ENCODE measurements around the gene JAKMIP1.
"Not testable (repeated sequence)": the region's sequence is repeated elsewhere in the genome, so short reads cannot be mapped to it uniquely, and the experiment has no call there.

The JAKMIP1 gene

GRCh38 chr4:6001680-6002491 is 198.5 kb downstream of the JAKMIP1 start:
- no peak for DNase-seq

GRCh38 chr4:5999830-6000365 is 200.5 kb downstream of the JAKMIP1 start:
- no peak for DNase-seq

GRCh38 chr4:5999356-5999755 is 201.0 kb downstream of the JAKMIP1 start:
- DNase-seq = no peak

GRCh38 chr4:5998333-5998936 is 201.9 kb downstream of the JAKMIP1 start:
- peak; percentile 63 for DNase-seq

GRCh38 chr4:5996641-5997040 is 203.7 kb downstream of the JAKMIP1 start:
- no peak for DNase-seq

GRCh38 chr4:5995901-5996623 is 204.3 kb downstream of the JAKMIP1 start:
- DNase-seq = no peak

GRCh38 chr4:5993876-5994811 is 206.2 kb downstream of the JAKMIP1 start:
- no peak for DNase-seq

GRCh38 chr4:5993346-5993745 is 207.0 kb downstream of the JAKMIP1 start:
- DNase-seq = not testable (repeated sequence)

DNA sequence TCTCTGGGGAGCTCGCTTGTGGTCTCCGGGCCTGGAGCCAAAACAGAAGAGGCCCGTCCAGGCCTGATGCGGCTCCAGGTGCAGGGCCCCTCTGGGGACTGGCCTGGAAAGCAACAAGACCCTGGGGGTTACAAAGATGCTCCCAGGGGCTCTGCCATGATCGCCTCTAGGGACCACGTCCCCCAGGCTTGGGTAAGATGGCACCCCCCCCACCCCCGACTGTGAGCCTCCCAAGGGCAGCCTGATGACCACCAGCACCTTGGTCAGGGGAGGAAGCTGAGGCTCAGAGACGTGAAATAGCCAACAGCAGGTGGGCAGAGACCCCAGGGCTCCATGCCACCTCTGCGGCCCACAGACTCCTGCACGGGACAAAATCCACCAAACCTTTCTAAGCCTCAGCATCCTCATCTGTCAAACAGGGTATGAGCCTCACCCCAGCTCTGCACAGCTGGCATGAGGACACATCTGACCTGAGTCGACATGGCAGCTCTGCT is 207.5 kb downstream of the JAKMIP1 start:
- DNase-seq = no peak

GRCh38 chr4:5992171-5992827 is 208.1 kb downstream of the JAKMIP1 start:
- DNase-seq = no peak

- no peak for DNase-seq
Observed at GRCh38 chr4:5991405-5991804, 208.9 kb downstream of the JAKMIP1 start.

GRCh38 chr4:5990446-5991160 is 209.7 kb downstream of the JAKMIP1 start:
- no peak for DNase-seq

DNA sequence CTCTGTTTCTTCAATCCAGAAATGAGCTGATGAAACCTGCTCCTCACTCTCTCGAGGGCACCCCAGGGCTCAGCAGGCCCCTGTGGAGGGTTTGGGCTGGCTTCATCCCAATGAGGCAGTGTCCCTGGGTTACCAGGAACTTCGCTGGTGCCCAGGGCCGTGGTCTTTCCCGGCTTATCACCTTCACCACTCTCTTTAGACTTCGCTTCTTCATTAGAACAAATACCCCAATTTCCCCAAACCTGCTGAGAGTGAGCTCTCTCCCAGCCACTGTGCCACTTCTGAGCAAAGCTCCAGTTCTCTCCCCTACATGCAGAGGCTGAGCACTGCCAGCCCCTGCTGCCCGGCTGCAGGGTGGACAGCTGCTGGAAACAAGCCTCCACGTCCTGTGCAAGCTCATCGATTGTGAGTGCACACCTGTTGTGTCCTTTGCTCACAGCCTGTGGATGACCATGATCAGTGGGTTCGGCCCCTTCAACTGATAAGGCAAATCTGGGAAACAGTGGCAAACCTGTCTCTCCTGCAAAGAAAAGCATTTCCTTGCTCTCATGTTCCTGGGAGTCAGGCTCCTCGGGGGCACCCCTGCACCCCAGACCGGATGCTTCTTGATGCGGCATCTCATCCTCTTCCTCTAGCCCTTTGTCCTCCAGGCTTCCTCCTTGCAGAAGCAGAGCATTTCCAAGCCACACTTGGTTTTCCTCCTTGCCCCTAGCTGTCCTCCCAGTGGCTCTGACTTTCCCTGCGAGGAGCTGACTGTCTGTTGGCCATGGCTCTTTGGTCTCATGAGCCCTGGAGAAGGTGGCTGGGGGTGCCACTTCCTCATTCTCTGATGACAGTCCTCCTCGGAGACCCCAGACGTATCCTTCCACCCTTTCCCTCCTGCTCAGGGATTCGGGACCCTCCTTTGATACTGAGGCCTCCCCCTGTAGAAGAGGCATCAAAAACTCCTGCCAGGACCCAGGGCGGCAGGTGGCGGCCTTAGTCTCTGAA is 210.8 kb downstream of the JAKMIP1 start:
- no peak for DNase-seq

- DNase-seq = no peak
Observed at GRCh38 chr4:5988086-5988845, 212.1 kb downstream of the JAKMIP1 start.

GRCh38 chr4:5984843-5985242 is 215.5 kb downstream of the JAKMIP1 start:
- DNase-seq = no peak

DNA sequence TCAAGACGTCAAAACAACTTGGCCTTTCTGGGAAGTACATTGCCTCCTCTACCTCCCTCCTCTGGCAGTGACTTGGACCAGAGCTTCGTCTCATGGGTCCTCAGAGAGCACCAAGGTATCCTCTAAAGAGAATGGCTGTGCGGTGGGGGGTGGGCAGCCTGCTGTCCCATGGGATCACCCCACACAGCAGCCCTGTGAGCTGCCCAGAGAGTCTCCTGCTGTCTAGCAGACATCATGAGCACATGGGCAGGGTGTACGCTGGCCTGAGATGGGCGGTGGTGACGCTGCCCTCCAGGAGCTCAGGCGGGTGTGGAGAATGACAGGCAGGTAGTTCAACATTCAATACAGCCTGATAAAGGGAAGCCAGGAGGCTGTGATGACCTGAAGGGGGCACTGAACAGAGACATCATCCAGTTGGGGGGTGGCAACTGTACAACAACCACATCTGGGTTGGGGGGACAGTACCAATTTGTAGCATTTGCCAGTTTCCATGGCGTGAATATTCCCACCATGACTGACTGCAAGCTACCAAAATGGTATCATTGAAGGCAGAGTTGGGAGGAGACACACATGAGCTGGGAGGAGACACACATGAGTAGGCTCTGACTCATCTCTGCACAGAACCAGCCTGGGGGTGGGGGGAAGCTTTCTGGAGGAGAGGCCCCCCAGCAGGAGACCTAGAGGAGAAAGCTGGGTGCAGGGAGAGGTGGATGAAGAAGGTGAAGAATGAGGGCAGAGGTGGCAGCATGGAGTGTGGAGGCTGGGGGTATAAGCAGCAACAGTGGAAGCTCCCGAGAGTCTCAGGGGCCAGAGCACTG is 218.0 kb downstream of the JAKMIP1 start:
- DNase-seq = no peak

DNA sequence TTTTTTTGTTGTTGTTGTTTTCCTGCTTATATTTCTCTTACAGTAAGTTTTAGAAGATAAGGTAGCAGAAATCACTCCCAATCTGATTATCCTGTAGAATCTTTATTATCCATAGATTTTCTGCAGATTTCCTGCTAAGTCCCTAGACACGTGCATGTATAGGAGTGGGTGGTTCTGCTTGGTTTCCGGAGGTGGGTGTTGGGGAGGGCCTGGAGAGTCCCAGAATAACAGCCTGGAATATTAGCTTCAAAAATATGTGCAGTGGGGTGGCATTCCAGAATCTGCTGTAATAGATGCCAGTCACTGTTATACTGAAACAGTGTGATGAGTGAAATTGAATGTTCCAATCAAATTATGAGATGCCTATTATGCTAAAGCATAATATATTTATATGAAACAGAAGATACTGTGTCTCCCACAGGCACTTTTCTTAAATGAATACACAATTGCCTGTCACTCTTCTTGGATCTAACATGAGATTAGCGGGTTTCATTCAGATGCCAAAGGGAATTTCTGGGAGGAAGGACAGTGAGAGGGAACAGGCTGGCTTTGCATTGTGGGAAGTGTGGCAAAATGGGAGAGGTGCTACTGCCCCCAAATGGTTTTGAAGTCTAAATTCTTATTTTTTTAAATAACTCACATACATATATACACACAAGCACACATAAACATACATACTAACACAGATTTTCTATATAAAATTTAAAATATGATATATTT is 219.8 kb downstream of the JAKMIP1 start:
- DNase-seq = peak; percentile 8

Data from COR-L47 (cell line).